ENCODE results near the gene TUBB6. TPM values are rescaled to one million over a fixed set of nuclear protein-coding genes. Genes with fewer than 3 reads are reported as not detected.

The TUBB6 gene
- total RNA-seq, 1 donor from 2014 or later: 961 TPM

Other genes starting within 250 kb of the TUBB6 start
- gene ANKRD62, start 214.4 kb upstream of the TUBB6 start, total RNA-seq: not detected in 2 replicates
- gene CIDEA, start 53.9 kb upstream of the TUBB6 start, total RNA-seq: 1.4 and 3.5 TPM in 2 replicates
- 39.3 and 40.5 TPM in 2 replicates for gene AFG3L2, start 69.0 kb downstream of the TUBB6 start, total RNA-seq
- 2.3 and 2.4 TPM in 2 replicates for gene PRELID3A, start 99.7 kb downstream of the TUBB6 start, total RNA-seq